ENCODE measurements around the gene CCK. TPM values are rescaled to one million over a fixed set of nuclear protein-coding genes. Genes with fewer than 3 reads are reported as not detected.

Gene CCK
- total and polyA plus RNA-seq, 2 experiments from 2014 or later = 0.97 TPM; not detected in 1

GRCh38 chr3:42264399-42265058, 1.5 kb downstream of the CCK start:
- Histone ChIP-seq H3K79me2 (no peaks in the 10 kb centered on the region), H2AFZ (no peak overlapping the region), H3K27me3 (peaks cover 70% of the 10 kb centered on the region), H3K9me3 (ENCODE audit: low read depth) (no peaks in the 10 kb centered on the region), H3K9me2 (replicated peaks; ENCODE audit: insufficient read depth) (no peaks in the 10 kb centered on the region), H3K4me3 (no peak overlapping the region), H3K36me3 (replicated peaks; ENCODE audit: insufficient read depth, low read depth) (no peaks in the 10 kb centered on the region), H3K27ac (no peak overlapping the region), H4K20me1 (ENCODE audit: insufficient read depth, poor library complexity, severe bottlenecking) (no peaks in the 10 kb centered on the region), H3K4me2 (no peak overlapping the region), H3K4me1 (ENCODE audit: insufficient read depth) (no peaks in the 10 kb centered on the region)
- no peak for TF ChIP-seq EZH2 (IDR thresholded peaks at IDR 0.05; ENCODE audit: borderline replicate concordance)
- TF ChIP-seq EZH2phosphoT487 (IDR thresholded peaks at IDR 0.05; ENCODE audit: low read depth, severe bottlenecking, unreplicated experiment) = no peak
- TF ChIP-seq, protein P1, sequence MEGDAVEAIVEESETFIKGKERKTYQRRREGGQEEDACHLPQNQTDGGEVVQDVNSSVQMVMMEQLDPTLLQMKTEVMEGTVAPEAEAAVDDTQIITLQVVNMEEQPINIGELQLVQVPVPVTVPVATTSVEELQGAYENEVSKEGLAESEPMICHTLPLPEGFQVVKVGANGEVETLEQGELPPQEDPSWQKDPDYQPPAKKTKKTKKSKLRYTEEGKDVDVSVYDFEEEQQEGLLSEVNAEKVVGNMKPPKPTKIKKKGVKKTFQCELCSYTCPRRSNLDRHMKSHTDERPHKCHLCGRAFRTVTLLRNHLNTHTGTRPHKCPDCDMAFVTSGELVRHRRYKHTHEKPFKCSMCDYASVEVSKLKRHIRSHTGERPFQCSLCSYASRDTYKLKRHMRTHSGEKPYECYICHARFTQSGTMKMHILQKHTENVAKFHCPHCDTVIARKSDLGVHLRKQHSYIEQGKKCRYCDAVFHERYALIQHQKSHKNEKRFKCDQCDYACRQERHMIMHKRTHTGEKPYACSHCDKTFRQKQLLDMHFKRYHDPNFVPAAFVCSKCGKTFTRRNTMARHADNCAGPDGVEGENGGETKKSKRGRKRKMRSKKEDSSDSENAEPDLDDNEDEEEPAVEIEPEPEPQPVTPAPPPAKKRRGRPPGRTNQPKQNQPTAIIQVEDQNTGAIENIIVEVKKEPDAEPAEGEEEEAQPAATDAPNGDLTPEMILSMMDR (IDR thresholded peaks at IDR 0.05; ENCODE audit: poor library complexity) = no peak
- WGBS (ENCODE audit: low lambda C conversion rate, missing lambda C conversion rate) = 64% methylated on average over 37 of the region's 37 CpGs
- DNase-seq (ENCODE audit: low spot score) = no peak

- TF ChIP-seq EZH2 (IDR thresholded peaks at IDR 0.05; ENCODE audit: borderline replicate concordance) = no peak
- H2AFZ ChIP-seq = no peak overlapping the region
- H3K4me2 ChIP-seq = peak overlapping the region; percentile 57
- H3K79me2 ChIP-seq = no peaks in the 10 kb centered on the region
- no peaks in the 10 kb centered on the region for H3K4me1 ChIP-seq (ENCODE audit: insufficient read depth)
- H3K27ac ChIP-seq = no peak overlapping the region
- peak; percentile 10 for DNase-seq (ENCODE audit: low spot score)
- H3K27me3 ChIP-seq = peaks cover 64% of the 10 kb centered on the region
- 20% methylated on average over 54 of the region's 56 CpGs for WGBS (ENCODE audit: low lambda C conversion rate, missing lambda C conversion rate)
- no peaks in the 10 kb centered on the region for H3K36me3 ChIP-seq (replicated peaks; ENCODE audit: insufficient read depth, low read depth)
- H3K9me2 ChIP-seq (replicated peaks; ENCODE audit: insufficient read depth) = no peaks in the 10 kb centered on the region
- H4K20me1 ChIP-seq (ENCODE audit: insufficient read depth, poor library complexity, severe bottlenecking) = no peaks in the 10 kb centered on the region
- no peak overlapping the region for H3K4me3 ChIP-seq
- H3K9me3 ChIP-seq (ENCODE audit: low read depth) = no peaks in the 10 kb centered on the region
Measured at GRCh38 chr3:42263354-42264346, 2.3 kb downstream of the CCK start.

DNA sequence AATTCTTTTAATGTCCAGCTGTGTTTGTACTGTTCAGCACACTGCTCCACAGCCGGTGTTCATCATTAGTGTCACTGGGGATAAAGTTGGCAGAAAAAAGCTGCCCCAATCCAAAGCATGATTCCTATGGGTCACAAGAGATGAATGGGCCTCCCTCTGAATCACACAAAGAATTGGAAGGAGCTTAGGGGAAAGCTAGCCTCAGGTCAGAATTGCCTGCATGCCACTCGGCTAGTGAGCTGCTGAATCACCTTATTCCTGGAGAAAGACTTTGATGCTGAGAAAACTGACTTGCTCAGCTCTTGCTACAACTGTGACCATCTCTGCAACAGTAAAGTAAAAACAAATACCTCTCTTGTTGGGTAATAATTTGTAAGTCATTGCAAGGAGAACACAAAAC, 3.5 kb downstream of the CCK start:
- H3K4me2 ChIP-seq = no peak overlapping the region
- H3K4me1 ChIP-seq (ENCODE audit: insufficient read depth) = no peaks in the 10 kb centered on the region
- no peaks in the 10 kb centered on the region for H3K9me3 ChIP-seq (ENCODE audit: low read depth)
- H3K27me3 ChIP-seq = peaks cover 58% of the 10 kb centered on the region
- H3K79me2 ChIP-seq = no peaks in the 10 kb centered on the region
- DNase-seq (ENCODE audit: low spot score) = no peak
- TF ChIP-seq EZH2 (IDR thresholded peaks at IDR 0.05; ENCODE audit: borderline replicate concordance) (no peak), EZH2phosphoT487 (IDR thresholded peaks at IDR 0.05; ENCODE audit: low read depth, severe bottlenecking, unreplicated experiment) (no peak)
- TF ChIP-seq, protein P1 (IDR thresholded peaks at IDR 0.05; ENCODE audit: poor library complexity) = no peak
- no peak overlapping the region for H3K4me3 ChIP-seq
- 55% methylated on average over 2 of the region's 2 CpGs for WGBS (ENCODE audit: low lambda C conversion rate, missing lambda C conversion rate)
- H3K9me2 ChIP-seq (replicated peaks; ENCODE audit: insufficient read depth) = no peaks in the 10 kb centered on the region
- no peaks in the 10 kb centered on the region for H4K20me1 ChIP-seq (ENCODE audit: insufficient read depth, poor library complexity, severe bottlenecking)
- no peaks in the 10 kb centered on the region for H3K36me3 ChIP-seq (replicated peaks; ENCODE audit: insufficient read depth, low read depth)
- H2AFZ ChIP-seq = no peak overlapping the region
- no peak overlapping the region for H3K27ac ChIP-seq

GRCh38 chr3:42257007-42257406, 9.0 kb downstream of the CCK start:
- no peak overlapping the region for H2AFZ ChIP-seq
- no peaks in the 10 kb centered on the region for H3K9me3 ChIP-seq (ENCODE audit: low read depth)
- no peak overlapping the region for H3K27ac ChIP-seq
- WGBS (ENCODE audit: low lambda C conversion rate, missing lambda C conversion rate) = 69% methylated on average over 7 of the region's 7 CpGs
- no peaks in the 10 kb centered on the region for H4K20me1 ChIP-seq (ENCODE audit: insufficient read depth, poor library complexity, severe bottlenecking)
- no peak for TF ChIP-seq EZH2 (IDR thresholded peaks at IDR 0.05; ENCODE audit: borderline replicate concordance)
- TF ChIP-seq, protein P1 (IDR thresholded peaks at IDR 0.05; ENCODE audit: poor library complexity) = no peak
- TF ChIP-seq EZH2phosphoT487 (IDR thresholded peaks at IDR 0.05; ENCODE audit: low read depth, severe bottlenecking, unreplicated experiment) = no peak
- H3K4me3 ChIP-seq = no peak overlapping the region
- H3K79me2 ChIP-seq = no peaks in the 10 kb centered on the region
- no peak overlapping the region for H3K4me2 ChIP-seq
- peaks cover 35% of the 10 kb centered on the region for H3K27me3 ChIP-seq
- no peaks in the 10 kb centered on the region for H3K36me3 ChIP-seq (replicated peaks; ENCODE audit: insufficient read depth, low read depth)
- no peak for DNase-seq (ENCODE audit: low spot score)
- H3K9me2 ChIP-seq (replicated peaks; ENCODE audit: insufficient read depth) = no peaks in the 10 kb centered on the region
- no peaks in the 10 kb centered on the region for H3K4me1 ChIP-seq (ENCODE audit: insufficient read depth)
